ENCODE results near the gene FGB. TPM values are rescaled to one million over a fixed set of nuclear protein-coding genes. Genes with fewer than 3 reads are reported as not detected.

Gene FGB
- total and polyA plus RNA-seq, 2 of the 13 experiments (the other 11 are each of a cell fraction or from before 2014, with no cell fraction given) = 226 to 784 TPM

DNA sequence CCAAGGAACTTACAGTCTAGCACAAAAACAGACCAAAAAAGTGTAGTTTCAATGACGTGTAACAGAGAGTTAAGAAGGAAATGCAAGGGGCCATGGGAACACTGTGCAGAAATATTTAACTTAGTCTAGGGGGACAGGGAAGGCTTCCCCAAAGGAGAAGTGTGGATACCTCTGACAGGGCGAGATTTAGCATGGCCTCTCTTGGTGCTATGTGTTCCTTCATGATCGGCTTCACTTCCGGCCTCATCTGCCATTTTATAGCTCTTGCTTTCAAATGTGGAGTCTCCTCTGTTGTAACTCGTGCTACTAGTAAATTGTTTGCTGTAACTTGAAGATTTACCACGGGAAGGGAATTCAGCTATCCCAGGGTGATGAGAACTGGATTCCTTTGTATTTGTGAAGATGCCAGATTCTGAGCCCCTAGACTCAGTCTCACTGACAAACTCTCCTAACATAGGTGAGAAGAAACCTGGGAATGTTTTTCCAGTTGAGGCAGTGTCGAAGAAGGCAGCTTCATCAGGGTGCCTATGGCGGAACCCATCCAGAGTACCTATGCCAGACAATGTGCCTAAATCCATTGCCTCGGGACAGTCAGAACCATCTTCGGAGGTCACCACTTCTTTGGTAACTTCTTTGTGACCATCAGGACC is 22.7 kb downstream of the FGB start (continued):
- TF ChIP-seq ZBTB40 (IDR thresholded peaks at IDR 0.05) = no peak
- TF ChIP-seq ZBTB40 (CRISPR knock-in tag; IDR thresholded peaks at IDR 0.05) = no peak
- peak; percentile 55; the same call in 1 of the 2 replicates for TF ChIP-seq ZNF589 (CRISPR knock-in tag; conservative IDR thresholded peaks at IDR 0.05)
- TF ChIP-seq ZBTB8A (CRISPR knock-in tag; IDR thresholded peaks at IDR 0.05; ENCODE audit: borderline replicate concordance, low read depth) = no peak
- no peak for TF ChIP-seq ZNF569 (CRISPR knock-in tag; IDR thresholded peaks at IDR 0.05; ENCODE audit: borderline replicate concordance)
- no peak for TF ChIP-seq ZNF275 (CRISPR knock-in tag; IDR thresholded peaks at IDR 0.05; ENCODE audit: borderline replicate concordance)
- TF ChIP-seq, protein P1, sequence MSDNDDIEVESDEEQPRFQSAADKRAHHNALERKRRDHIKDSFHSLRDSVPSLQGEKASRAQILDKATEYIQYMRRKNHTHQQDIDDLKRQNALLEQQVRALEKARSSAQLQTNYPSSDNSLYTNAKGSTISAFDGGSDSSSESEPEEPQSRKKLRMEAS (IDR thresholded peaks at IDR 0.05) = no peak
- TF ChIP-seq ZNF891 (CRISPR knock-in tag; IDR thresholded peaks at IDR 0.05) = no peak
- TF ChIP-seq ZKSCAN1 (IDR thresholded peaks at IDR 0.05; ENCODE audit: low read length) = no peak
- TF ChIP-seq MYNN (CRISPR knock-in tag; IDR thresholded peaks at IDR 0.05; ENCODE audit: low read depth) = no peak
- peak; percentile 11 to 19; a peak in 1 of 4 replicates for TF ChIP-seq POLR2A (IDR thresholded peaks at IDR 0.05; ENCODE audit: insufficient read depth in 1 of 2, low read depth in 2 of 2, low read length in 2 of 2)
- TF ChIP-seq KAT7 (CRISPR knock-in tag; IDR thresholded peaks at IDR 0.05; ENCODE audit: borderline replicate concordance) = no peak
- TF ChIP-seq POLR2AphosphoS5 (IDR thresholded peaks at IDR 0.05; ENCODE audit: low read depth, low read length) = 0 out of 2 replicates have a peak, but pooled peaks have one; percentile 4
- no peak for TF ChIP-seq CHD2 (IDR thresholded peaks at IDR 0.05; ENCODE audit: low read depth, low read length)
- TF ChIP-seq, protein P2, sequence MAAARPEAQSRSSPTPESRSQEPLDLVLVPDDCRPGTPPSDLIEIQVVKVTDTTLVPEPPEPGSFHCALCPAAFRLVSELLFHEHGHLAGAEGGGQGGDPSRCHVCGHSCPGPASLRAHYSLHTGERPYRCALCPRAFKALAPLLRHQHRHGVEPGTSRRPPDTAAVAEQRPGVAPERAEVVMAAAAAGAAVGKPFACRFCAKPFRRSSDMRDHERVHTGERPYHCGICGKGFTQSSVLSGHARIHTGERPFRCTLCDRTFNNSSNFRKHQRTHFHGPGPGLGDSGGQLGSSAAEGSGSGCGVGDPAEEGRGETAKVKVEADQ (CRISPR knock-in tag; IDR thresholded peaks at IDR 0.05; ENCODE audit: borderline replicate concordance) = no peak
- TF ChIP-seq ZNF432 (CRISPR knock-in tag; IDR thresholded peaks at IDR 0.05; ENCODE audit: borderline replicate concordance) = no peak
- TF ChIP-seq PAF1 (CRISPR knock-in tag; IDR thresholded peaks at IDR 0.05) = peak; percentile 66; the same call in 1 of the 2 replicates
- TF ChIP-seq ZNF383 (CRISPR knock-in tag; IDR thresholded peaks at IDR 0.05; ENCODE audit: borderline replicate concordance) = no peak
